Adipocyte (in vitro differentiated cells): ENCODE measurements around the gene TMEM35B.
"Not testable (repeated sequence)": the region's sequence is repeated elsewhere in the genome, so short reads cannot be mapped to it uniquely, and the experiment has no call there.

ENCODE experiments used
- DNase-seq: peaks from one replicate; pipeline ENCODE4 v3.0.0-alpha.2; 2015; ENCODE audit warnings: low read depth
- H3K27me3 ChIP-seq: replicated peaks from 2 replicates; pipeline ENCODE4 v1.7.0; 2013; ENCODE audit warnings: mild to moderate bottlenecking, low read length, moderate library complexity; ENCODE audit not compliant: control insufficient read depth, insufficient read depth
- H3K36me3 ChIP-seq: 2 replicates; pipeline ENCODE4 v1.7.0; 2013; ENCODE audit warnings: low read length, mild to moderate bottlenecking, moderate library complexity; ENCODE audit not compliant: control insufficient read depth, insufficient read depth, severe bottlenecking
- H3K4me1 ChIP-seq: 2 replicates; pipeline ENCODE4 v1.7.0; 2013; ENCODE audit warnings: mild to moderate bottlenecking, low read length, moderate library complexity; ENCODE audit not compliant: control insufficient read depth, insufficient read depth
- H3K4me3 ChIP-seq: 2 replicates; pipeline ENCODE4 v1.7.0; 2013; ENCODE audit warnings: mild to moderate bottlenecking, low read length, moderate library complexity
- H3K9ac ChIP-seq: 2 replicates; pipeline ENCODE4 v1.7.0; 2013; ENCODE audit warnings: mild to moderate bottlenecking, low read length, moderate library complexity
- H3K9me3 ChIP-seq: 2 replicates; pipeline ENCODE4 v1.7.0; 2013; ENCODE audit warnings: mild to moderate bottlenecking, low read length, moderate library complexity; ENCODE audit not compliant: control insufficient read depth

Gene TMEM35B

DNA sequence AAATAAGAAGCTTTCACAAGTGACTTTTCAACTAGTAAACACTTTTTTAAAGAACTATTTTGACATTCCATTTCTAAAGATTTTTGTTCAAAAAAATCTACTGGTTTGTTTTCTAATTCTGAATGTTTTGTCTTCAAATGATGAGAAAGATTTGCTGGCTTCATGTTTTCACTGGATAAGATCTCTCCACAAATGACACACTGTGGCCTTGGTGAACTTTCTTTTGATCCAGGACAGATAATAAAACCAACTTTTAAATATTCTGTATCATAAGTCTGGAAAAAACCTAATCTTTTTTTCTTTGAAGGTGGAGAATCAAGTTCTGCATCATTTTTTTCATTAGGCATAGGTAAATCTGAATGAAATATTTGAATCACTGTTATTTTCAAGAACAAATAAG lies 3.4 kb upstream of the TMEM35B start:
- no peak overlapping the region for H3K9ac ChIP-seq
- no peaks in the 10 kb centered on the region for H3K27me3 ChIP-seq
- peaks cover 26% of the 10 kb centered on the region for H3K36me3 ChIP-seq
- H3K4me3 ChIP-seq, result no peak overlapping the region
- no peak for DNase-seq
- H3K4me1 ChIP-seq, result peaks cover 42% of the 10 kb centered on the region
- H3K9me3 ChIP-seq, result no peaks in the 10 kb centered on the region

- no peaks in the 10 kb centered on the region for H3K9me3 ChIP-seq
- DNase-seq, result no peak
- H3K27me3 ChIP-seq, result no peaks in the 10 kb centered on the region
- H3K4me1 ChIP-seq, result peaks cover 43% of the 10 kb centered on the region
- H3K4me3 ChIP-seq, result no peak overlapping the region
- peaks cover 26% of the 10 kb centered on the region for H3K36me3 ChIP-seq
- H3K9ac ChIP-seq, result no peak overlapping the region
These were observed 3.0 kb upstream of the TMEM35B start for GRCh38 chr1:34988147-34988546.

DNA sequence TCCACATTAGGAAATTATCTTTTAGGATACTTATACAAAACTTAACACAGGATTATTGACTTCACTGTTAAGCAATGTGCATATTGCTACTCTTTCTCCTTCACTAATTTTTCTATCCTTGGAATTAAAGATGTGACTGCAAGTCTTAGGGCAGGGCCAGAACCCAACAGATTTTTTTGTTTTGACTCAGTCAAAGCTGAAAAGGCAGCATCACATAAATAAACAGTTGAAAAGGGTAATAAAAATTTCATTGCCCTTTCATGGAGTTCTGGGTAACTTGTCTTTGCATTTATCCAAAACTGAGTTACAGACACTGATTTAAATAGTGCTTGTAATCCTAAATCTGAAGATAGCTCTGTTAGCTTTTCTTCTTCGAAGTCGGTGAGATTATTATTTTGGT lies 1.9 kb upstream of the TMEM35B start:
- Histone ChIP-seq H3K36me3 (peaks cover 27% of the 10 kb centered on the region), H3K4me1 (peaks cover 48% of the 10 kb centered on the region), H3K4me3 (no peak overlapping the region), H3K9ac (no peak overlapping the region), H3K27me3 (no peaks in the 10 kb centered on the region), H3K9me3 (no peaks in the 10 kb centered on the region)
- DNase-seq, result peak; percentile 42

DNA sequence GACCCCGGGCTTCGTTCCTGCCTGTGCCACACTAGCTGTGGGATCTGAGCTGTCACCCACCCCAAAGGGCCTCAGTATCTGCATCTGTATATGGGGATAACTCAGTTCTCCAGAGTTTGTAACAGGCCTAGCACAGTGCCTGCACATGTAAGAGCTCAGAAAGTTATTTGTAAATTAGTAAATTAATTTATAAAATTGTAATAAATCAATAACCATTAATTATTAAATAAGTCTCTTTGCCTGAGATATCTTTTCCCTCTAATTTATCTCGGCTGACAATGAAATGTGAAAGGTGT lies 410 bp upstream of the TMEM35B start:
- H3K9me3 ChIP-seq, H3K27me3 ChIP-seq, DNase-seq: not testable (repeated sequence)
- Histone ChIP-seq H3K36me3 (peaks cover 15% of the 10 kb centered on the region), H3K4me1 (peaks cover 48% of the 10 kb centered on the region), H3K4me3 (peak overlapping the region; percentile 98), H3K9ac (peak overlapping the region; percentile 99)

DNA sequence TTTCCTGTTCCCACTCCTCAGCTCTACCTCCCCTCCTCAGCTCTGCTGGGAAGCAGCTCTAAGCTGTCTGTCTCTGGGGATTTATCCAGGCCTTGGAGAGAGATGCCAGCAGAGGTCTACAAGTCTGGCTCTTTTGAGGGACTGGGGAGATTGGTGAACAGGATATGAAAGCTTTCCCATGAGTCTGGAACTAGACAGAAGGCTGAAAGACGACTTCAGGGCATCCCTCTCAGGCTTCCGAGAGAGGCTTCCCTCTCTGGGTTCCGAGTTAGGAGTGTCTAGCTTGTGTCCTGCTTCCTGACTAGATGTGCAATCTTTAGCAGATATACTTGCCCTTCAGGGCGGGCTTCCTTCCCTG lies 733 bp downstream of the TMEM35B start:
- peaks cover 6% of the 10 kb centered on the region for H3K36me3 ChIP-seq
- H3K4me1 ChIP-seq, result peaks cover 51% of the 10 kb centered on the region
- H3K9ac ChIP-seq, result peak overlapping the region; percentile 99
- H3K4me3 ChIP-seq, result peak overlapping the region; percentile 98
- H3K9me3 ChIP-seq, result no peaks in the 10 kb centered on the region
- H3K27me3 ChIP-seq, result no peaks in the 10 kb centered on the region
- no peak for DNase-seq

DNA sequence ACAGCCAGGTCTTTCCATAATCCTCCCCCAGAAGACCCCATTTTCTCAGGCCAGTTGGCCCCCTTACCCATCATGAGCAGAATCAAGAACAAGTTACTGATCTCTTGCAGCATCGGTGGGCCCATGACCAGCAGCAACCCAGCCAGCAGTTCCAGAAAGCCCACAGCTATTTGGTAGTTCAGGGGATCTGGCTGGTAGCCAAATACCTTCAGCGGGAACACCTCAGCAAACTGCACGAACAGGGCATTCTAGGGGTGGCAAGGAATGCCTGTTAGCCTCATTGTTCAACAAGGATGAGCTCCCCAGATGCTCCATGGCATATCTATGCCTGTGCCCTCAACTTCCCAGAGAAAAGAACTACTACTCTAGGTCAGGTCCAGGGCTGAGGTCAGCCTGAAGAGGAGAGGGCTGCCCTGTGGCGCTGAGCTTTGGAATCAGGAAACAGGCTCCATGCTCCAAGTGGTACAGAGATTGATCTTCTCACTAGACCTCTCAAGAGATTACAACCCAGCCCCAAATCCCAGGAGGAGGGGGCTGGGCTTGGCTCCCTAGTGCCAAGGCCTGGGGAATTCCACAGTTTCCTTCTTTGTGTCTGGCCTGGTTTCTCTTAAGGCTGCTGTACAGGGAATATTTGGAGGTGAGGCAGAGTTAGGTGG lies 1.3 kb downstream of the TMEM35B start:
- no peak for DNase-seq
- peaks cover 3% of the 10 kb centered on the region for H3K36me3 ChIP-seq
- H3K27me3 ChIP-seq, result no peaks in the 10 kb centered on the region
- no peaks in the 10 kb centered on the region for H3K9me3 ChIP-seq
- H3K4me3 ChIP-seq, result peak overlapping the region; percentile 98
- H3K4me1 ChIP-seq, result peaks cover 49% of the 10 kb centered on the region
- peak overlapping the region; percentile 99 for H3K9ac ChIP-seq

DNA sequence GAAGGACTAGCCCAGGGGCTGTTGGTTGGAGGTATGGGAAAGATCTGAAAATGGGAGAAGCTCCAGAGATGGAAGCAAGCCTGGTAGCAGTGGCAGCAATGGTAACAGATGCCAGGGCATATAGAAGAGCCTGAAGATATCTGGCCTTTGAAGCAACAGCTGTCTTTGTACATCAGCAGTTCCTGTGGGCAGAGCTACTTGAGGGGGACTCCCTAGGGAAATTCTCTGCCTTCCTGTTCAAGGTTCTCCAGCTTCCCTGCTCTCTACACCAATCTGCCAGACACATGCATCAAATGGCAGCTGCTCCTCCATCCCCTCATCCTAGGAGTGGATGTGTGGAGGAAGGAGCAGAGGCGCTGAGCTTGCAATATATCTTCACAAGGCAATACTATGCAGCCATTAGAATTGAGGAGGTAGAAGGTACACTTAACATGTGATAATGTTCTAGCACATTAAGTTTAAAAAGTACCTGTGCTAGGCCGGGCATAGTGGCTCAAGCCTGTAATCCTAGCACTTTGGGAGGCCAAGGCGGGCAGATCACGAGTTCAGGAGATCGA lies 2.2 kb downstream of the TMEM35B start:
- no peaks in the 10 kb centered on the region for H3K27me3 ChIP-seq
- H3K9ac ChIP-seq, result no peak overlapping the region
- H3K4me1 ChIP-seq, result peaks cover 40% of the 10 kb centered on the region
- H3K9me3 ChIP-seq, result no peaks in the 10 kb centered on the region
- H3K4me3 ChIP-seq, result no peak overlapping the region
- peaks cover 3% of the 10 kb centered on the region for H3K36me3 ChIP-seq
- no peak for DNase-seq

- no peak overlapping the region for H3K4me3 ChIP-seq
- H3K4me1 ChIP-seq, result peaks cover 19% of the 10 kb centered on the region
- no peak for DNase-seq
- H3K9me3 ChIP-seq, result no peaks in the 10 kb centered on the region
- peaks cover 3% of the 10 kb centered on the region for H3K36me3 ChIP-seq
- no peak overlapping the region for H3K9ac ChIP-seq
- H3K27me3 ChIP-seq, result no peaks in the 10 kb centered on the region
These were observed 4.4 kb downstream of the TMEM35B start for GRCh38 chr1:34980715-34981114.

DNA sequence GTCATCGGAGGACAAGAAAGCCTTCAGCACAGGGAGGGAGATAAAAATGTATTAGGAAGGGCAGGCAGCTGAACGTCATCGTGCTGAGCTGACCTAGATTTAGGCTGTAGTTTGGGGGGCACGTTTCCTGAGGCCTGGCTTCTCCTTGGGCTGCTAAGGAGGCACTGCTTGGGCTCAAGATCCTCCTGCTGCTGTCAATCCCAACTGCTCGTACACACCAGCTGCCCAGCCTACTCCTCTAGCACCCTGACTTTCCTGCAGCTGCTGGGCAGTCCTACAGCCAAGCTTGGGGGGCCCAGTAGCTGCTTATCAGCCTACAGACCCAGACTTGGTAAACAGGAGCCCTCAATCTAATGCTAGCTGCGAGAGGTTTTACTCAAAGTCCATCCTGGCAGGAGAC lies 6.2 kb downstream of the TMEM35B start:
- H3K9ac ChIP-seq, result no peak overlapping the region
- no peaks in the 10 kb centered on the region for H3K9me3 ChIP-seq
- H3K4me3 ChIP-seq, result no peak overlapping the region
- peaks cover 13% of the 10 kb centered on the region for H3K4me1 ChIP-seq
- no peaks in the 10 kb centered on the region for H3K27me3 ChIP-seq
- H3K36me3 ChIP-seq, result peaks cover 3% of the 10 kb centered on the region
- no peak for DNase-seq

DNA sequence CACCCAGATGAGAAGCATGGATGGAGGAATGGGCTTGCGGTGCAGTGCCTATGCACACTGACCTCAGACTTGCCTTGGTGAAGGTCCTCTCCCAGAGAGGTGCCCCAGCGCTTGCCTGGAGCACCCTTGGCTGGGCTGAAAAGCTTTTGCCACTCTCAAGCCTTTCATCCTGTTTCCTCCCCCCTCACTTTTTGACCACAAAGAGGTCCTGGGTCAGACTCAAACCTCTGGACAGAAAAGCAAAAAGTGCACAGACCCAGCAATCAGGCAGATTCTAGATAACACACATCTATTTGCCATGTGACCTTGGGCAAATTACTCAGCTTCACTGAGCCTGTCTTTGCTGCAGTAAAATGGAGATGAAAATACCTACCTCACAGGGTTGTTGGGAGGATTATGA lies 7.3 kb downstream of the TMEM35B start:
- Histone ChIP-seq H3K9me3 (no peaks in the 10 kb centered on the region), H3K4me3 (no peak overlapping the region), H3K4me1 (peaks cover 5% of the 10 kb centered on the region), H3K9ac (no peak overlapping the region), H3K27me3 (no peaks in the 10 kb centered on the region), H3K36me3 (peaks cover 2% of the 10 kb centered on the region)
- DNase-seq, result no peak

DNA sequence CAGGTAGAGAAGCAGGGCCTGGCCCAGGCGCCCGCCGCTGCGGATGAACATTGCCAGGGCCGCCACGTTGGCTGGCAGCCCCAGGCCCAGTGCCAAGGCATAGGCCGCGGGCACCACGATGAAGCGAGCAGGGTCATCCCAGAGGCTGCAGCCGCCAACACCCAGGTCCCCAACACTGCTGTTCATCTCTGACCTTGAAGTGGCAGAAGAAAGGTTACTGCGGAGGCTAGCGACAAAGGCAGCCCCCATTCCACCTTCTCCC lies 8.0 kb downstream of the TMEM35B start:
- DNase-seq, result no peak
- Histone ChIP-seq H3K4me1 (peaks cover 3% of the 10 kb centered on the region), H3K36me3 (no peaks in the 10 kb centered on the region), H3K27me3 (no peaks in the 10 kb centered on the region), H3K9me3 (no peaks in the 10 kb centered on the region), H3K9ac (no peak overlapping the region), H3K4me3 (no peak overlapping the region)
